Putamen (tissue), 1 donor: ENCODE data around the gene CDKN1C.

Experiments
- DNase-seq: peaks from one replicate; pipeline ENCODE4 v3.0.0-alpha.2; 2016; ENCODE audit warnings: low spot score

The CDKN1C gene

GRCh38 chr11:2869561-2870427 is 15.8 kb downstream of the CDKN1C start:
- DNase-seq, result peak; percentile 58

- peak; percentile 90 for DNase-seq
Measured at GRCh38 chr11:2869134-2869526, 16.4 kb downstream of the CDKN1C start.

- no peak for DNase-seq
Measured at GRCh38 chr11:2868506-2869133, 17.0 kb downstream of the CDKN1C start.

GRCh38 chr11:2867722-2868505 is 17.7 kb downstream of the CDKN1C start:
- DNase-seq, result no peak

GRCh38 chr11:2867142-2867541 is 18.4 kb downstream of the CDKN1C start:
- no peak for DNase-seq

GRCh38 chr11:2865922-2866577 is 19.5 kb downstream of the CDKN1C start:
- no peak for DNase-seq

- no peak for DNase-seq
Measured at GRCh38 chr11:2864901-2865300, 20.7 kb downstream of the CDKN1C start.

- DNase-seq, result no peak
Measured at GRCh38 chr11:2863276-2863618, 22.3 kb downstream of the CDKN1C start.

- DNase-seq, result no peak
Measured at GRCh38 chr11:2862395-2863275, 22.9 kb downstream of the CDKN1C start.

GRCh38 chr11:2860636-2861035 is 24.9 kb downstream of the CDKN1C start:
- no peak for DNase-seq

GRCh38 chr11:2859699-2860037 is 25.9 kb downstream of the CDKN1C start:
- DNase-seq, result no peak

GRCh38 chr11:2858995-2859698 is 26.4 kb downstream of the CDKN1C start:
- no peak for DNase-seq

GRCh38 chr11:2857918-2858317 is 27.7 kb downstream of the CDKN1C start:
- no peak for DNase-seq

GRCh38 chr11:2857276-2857675 is 28.3 kb downstream of the CDKN1C start:
- DNase-seq, result no peak

GRCh38 chr11:2855162-2855561 is 30.4 kb downstream of the CDKN1C start:
- no peak for DNase-seq

- DNase-seq, result no peak
Measured at GRCh38 chr11:2853997-2854560, 31.5 kb downstream of the CDKN1C start.

GRCh38 chr11:2853401-2853800 is 32.2 kb downstream of the CDKN1C start:
- DNase-seq, result no peak

GRCh38 chr11:2849994-2850770 is 35.4 kb downstream of the CDKN1C start:
- DNase-seq, result no peak

GRCh38 chr11:2848497-2848896 is 37.1 kb downstream of the CDKN1C start:
- DNase-seq, result no peak

GRCh38 chr11:2847561-2847960 is 38.0 kb downstream of the CDKN1C start:
- no peak for DNase-seq
